ENCODE data around the gene LUC7L3. TPM values are rescaled to one million over a fixed set of nuclear protein-coding genes. Genes with fewer than 3 reads are reported as not detected.
A peak's percentile ranks its signal among the peaks of the same experiment; 100 is the strongest.

The LUC7L3 gene
- total RNA-seq, 1 donor from 2014 or later, result 71.5 TPM

DNA sequence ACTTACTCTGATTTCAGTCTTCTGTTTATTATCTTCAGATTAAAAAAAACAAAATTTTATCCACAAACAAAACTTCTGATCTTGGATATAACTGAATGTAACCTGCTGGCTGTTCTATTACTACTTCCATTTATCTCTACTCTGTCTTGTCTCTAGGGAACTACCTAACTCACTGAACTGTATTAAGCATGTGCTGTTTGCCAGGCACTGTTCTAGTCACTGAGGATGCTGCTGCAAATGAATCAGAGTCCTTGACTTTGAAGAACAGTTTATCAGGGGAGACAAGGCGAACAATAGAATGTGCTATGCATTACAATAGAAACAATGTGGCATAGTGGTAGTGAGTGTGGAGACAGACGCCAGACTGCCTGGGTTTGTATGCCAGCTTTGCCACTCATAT lies 9.4 kb upstream of the LUC7L3 start:
- DNase-seq (ENCODE audit: low spot score), result no peak
- H3K36me3 Mint-ChIP-seq (ENCODE audit: low read depth), result peaks cover 1% of the 10 kb centered on the region
- no peaks in the 10 kb centered on the region for H3K9me3 Mint-ChIP-seq (ENCODE audit: low read depth)
- TF ChIP-seq, protein P1, sequence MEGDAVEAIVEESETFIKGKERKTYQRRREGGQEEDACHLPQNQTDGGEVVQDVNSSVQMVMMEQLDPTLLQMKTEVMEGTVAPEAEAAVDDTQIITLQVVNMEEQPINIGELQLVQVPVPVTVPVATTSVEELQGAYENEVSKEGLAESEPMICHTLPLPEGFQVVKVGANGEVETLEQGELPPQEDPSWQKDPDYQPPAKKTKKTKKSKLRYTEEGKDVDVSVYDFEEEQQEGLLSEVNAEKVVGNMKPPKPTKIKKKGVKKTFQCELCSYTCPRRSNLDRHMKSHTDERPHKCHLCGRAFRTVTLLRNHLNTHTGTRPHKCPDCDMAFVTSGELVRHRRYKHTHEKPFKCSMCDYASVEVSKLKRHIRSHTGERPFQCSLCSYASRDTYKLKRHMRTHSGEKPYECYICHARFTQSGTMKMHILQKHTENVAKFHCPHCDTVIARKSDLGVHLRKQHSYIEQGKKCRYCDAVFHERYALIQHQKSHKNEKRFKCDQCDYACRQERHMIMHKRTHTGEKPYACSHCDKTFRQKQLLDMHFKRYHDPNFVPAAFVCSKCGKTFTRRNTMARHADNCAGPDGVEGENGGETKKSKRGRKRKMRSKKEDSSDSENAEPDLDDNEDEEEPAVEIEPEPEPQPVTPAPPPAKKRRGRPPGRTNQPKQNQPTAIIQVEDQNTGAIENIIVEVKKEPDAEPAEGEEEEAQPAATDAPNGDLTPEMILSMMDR (IDR thresholded peaks at IDR 0.05), result no peak
- no peaks in the 10 kb centered on the region for H3K27me3 Mint-ChIP-seq (ENCODE audit: low read depth)
- no peak overlapping the region for H3K4me3 Mint-ChIP-seq (ENCODE audit: unreplicated experiment)
- H3K27ac Mint-ChIP-seq (ENCODE audit: unreplicated experiment), result no peak overlapping the region
- peaks cover 34% of the 10 kb centered on the region for H3K4me1 Mint-ChIP-seq (ENCODE audit: low read depth)

DNA sequence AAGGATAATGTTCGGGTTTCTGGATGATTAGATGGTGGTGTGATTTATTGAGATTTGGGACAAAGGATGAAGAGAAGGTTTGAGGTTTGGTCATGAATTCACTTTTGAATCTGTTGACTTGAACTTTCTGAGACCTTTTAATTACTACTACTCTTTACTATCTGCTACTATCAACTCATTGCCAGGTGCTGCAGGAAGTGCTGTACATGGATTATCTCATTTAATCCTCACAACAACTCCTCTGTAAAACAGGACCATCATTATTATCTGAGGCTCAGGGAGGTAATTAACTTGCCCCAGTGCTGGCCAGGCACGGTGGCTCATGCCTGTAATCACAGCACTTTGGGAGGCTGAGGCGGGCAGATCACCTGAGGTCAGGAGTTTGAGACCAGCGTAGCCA lies 8.8 kb upstream of the LUC7L3 start:
- DNase-seq (ENCODE audit: low spot score), result no peak
- TF ChIP-seq, protein P1 (IDR thresholded peaks at IDR 0.05), result no peak
- H3K36me3 Mint-ChIP-seq (ENCODE audit: low read depth), result no peaks in the 10 kb centered on the region
- no peak overlapping the region for H3K27ac Mint-ChIP-seq (ENCODE audit: unreplicated experiment)
- no peaks in the 10 kb centered on the region for H3K9me3 Mint-ChIP-seq (ENCODE audit: low read depth)
- no peaks in the 10 kb centered on the region for H3K27me3 Mint-ChIP-seq (ENCODE audit: low read depth)
- H3K4me1 Mint-ChIP-seq (ENCODE audit: low read depth), result peaks cover 28% of the 10 kb centered on the region
- no peak overlapping the region for H3K4me3 Mint-ChIP-seq (ENCODE audit: unreplicated experiment)

DNA sequence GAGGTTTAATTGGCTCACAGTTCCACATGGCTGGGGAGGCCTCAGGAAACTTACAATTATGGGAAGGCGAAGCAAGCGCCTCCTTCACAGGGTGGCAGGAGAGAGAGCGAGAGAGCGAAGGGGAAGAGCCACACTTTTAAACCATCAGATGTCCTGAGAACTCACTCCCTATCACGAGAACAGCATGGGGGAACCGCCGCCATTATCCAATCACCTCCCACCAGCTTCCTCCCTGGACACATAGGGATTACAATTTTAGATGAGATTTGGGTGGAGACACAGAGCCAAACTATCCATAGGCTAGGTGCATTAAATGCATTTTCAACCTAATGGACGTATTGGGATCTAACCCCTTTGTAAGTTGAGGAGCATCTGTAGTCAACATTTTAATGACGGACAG lies 6.8 kb upstream of the LUC7L3 start:
- TF ChIP-seq, protein P1 (IDR thresholded peaks at IDR 0.05), result no peak
- DNase-seq (ENCODE audit: low spot score), result no peak
- H3K9me3 Mint-ChIP-seq (ENCODE audit: low read depth), result no peaks in the 10 kb centered on the region
- H3K4me3 Mint-ChIP-seq (ENCODE audit: unreplicated experiment), result no peak overlapping the region
- H3K27ac Mint-ChIP-seq (ENCODE audit: unreplicated experiment), result no peak overlapping the region
- no peaks in the 10 kb centered on the region for H3K36me3 Mint-ChIP-seq (ENCODE audit: low read depth)
- H3K4me1 Mint-ChIP-seq (ENCODE audit: low read depth), result peaks cover 21% of the 10 kb centered on the region
- no peaks in the 10 kb centered on the region for H3K27me3 Mint-ChIP-seq (ENCODE audit: low read depth)

DNA sequence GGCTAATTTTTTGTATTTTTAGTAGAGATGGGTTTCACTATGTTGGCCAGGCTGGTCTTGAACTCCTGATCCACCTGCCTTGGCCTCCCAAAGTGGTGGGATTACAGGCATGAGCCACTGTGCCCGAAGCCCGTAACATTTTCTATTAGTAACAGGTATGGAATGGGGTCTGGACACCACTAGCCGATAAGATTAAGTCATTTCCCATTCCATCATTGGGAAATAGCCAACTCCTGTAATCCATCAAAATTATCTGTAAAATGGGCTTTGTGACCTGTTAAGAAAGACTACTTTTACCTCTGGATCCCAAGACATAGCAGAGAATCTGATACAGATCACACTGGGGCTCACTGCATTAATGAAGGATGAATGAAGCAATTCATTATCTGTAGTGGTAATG lies 3.9 kb upstream of the LUC7L3 start:
- Mint-ChIP-seq H3K9me3 (ENCODE audit: low read depth) (no peaks in the 10 kb centered on the region), H3K27ac (ENCODE audit: unreplicated experiment) (no peak overlapping the region), H3K27me3 (ENCODE audit: low read depth) (no peaks in the 10 kb centered on the region), H3K4me3 (ENCODE audit: unreplicated experiment) (no peak overlapping the region), H3K4me1 (ENCODE audit: low read depth) (peaks cover 5% of the 10 kb centered on the region), H3K36me3 (ENCODE audit: low read depth) (no peaks in the 10 kb centered on the region)
- DNase-seq (ENCODE audit: low spot score), result no peak
- TF ChIP-seq, protein P1 (IDR thresholded peaks at IDR 0.05), result no peak

DNA sequence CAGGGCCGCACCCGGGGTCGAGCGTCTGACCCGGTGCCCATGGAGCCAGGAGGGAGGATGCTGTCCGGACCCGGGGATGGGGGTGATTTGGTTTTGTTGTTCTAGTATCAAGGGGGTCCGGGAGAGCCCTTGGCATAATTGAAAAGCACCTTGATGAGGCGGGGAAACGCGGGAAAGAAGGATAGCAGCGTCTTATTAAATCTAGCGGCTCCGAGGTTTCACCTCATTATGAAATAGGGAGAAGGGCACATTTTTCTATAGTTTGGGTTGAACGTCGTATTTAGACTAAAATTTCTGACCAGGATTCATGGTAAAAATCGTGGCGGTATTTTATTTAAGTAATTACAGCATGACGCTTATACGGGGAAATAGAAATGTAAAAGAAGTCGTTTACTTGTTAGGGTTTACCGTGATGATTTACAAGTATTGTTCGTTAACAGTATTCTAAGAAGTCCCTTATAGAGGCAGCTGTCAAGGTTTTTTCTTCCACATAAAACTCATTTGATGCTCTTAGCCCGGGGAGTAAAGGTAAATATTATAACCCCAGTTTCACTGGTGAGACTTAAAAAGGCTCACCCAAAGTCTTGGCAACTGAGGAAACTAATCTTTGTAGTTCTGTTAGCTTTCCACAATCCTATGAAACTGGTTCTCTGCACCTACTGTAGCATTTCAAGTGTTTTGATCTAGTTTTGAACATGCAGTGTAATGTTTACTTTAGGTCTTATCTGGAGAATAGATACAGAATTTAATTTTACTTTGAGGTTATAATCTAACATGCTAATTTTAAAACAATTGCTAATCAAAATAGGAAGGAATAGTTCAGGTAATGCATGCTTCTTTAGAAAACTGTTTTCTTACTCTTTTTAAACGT lies 756 bp downstream of the LUC7L3 start:
- H3K4me3 Mint-ChIP-seq (ENCODE audit: unreplicated experiment), result peak overlapping the region; percentile 94
- TF ChIP-seq, protein P1 (IDR thresholded peaks at IDR 0.05), result no peak
- no peaks in the 10 kb centered on the region for H3K36me3 Mint-ChIP-seq (ENCODE audit: low read depth)
- H3K27ac Mint-ChIP-seq (ENCODE audit: unreplicated experiment), result peak overlapping the region; percentile 99
- no peaks in the 10 kb centered on the region for H3K9me3 Mint-ChIP-seq (ENCODE audit: low read depth)
- no peaks in the 10 kb centered on the region for H3K27me3 Mint-ChIP-seq (ENCODE audit: low read depth)
- peaks cover 42% of the 10 kb centered on the region for H3K4me1 Mint-ChIP-seq (ENCODE audit: low read depth)
- no peak for DNase-seq (ENCODE audit: low spot score)

Data from chondrocyte (in vitro differentiated cells).